Caco-2 (cell line): ENCODE data around the gene AMN1. TPM values are rescaled to one million over a fixed set of nuclear protein-coding genes. Genes with fewer than 3 reads are reported as not detected.

Experiments
- BruUV-seq: library from RNA; stranded (reverse); fragments of 400-500 nt; replicated peaks from 2 replicates; lab custom pipeline; 2021; lab: Mats Ljungman, UMichigan
- CTCF ChIA-PET: fragments of 300-600 bp; sonication (Branson Sonifier 250); formaldehyde crosslinking; loops from one replicate; lab custom pipeline; 2022; ENCODE audit warnings: antibody characterized with exemption; lab: Charles Lee
- POLR2A ChIA-PET: fragments of 300-600 bp; sonication (Branson Sonifier 250); formaldehyde crosslinking; loops from one replicate; lab custom pipeline; 2022; ENCODE audit warnings: antibody characterized with exemption; lab: Charles Lee
- DNase-seq, 2 experiments: peaks; one replicate each; pipeline versions ENCODE4 v3.0.0 to v3.0.0-alpha.2; 2020 to 2022
- H3K27me3 ChIP-seq: replicated peaks from 2 replicates; pipeline ENCODE4 v1.6.0; 2011; ENCODE audit warnings: low read length; ENCODE audit not compliant: control insufficient read depth, insufficient read depth
- H3K36me3 ChIP-seq: 2 replicates; pipeline ENCODE4 v1.5.1; 2011; ENCODE audit warnings: low read length; ENCODE audit not compliant: control insufficient read depth, insufficient read depth
- H3K4me1 ChIP-seq: fragments of 250-450 bp; sonication (Bioruptor Pico); 2 replicates; pipeline ENCODE4 v1.5.1; 2020; ENCODE audit warnings: mild to moderate bottlenecking
- H3K4me3 ChIP-seq: 2 replicates; pipeline ENCODE4 v1.5.1; 2011; ENCODE audit warnings: low read depth, mild to moderate bottlenecking, control low read depth, low read length
- H3K9me3 ChIP-seq: fragments of 250-450 bp; sonication (Bioruptor Pico); 2 replicates; pipeline ENCODE4 v1.5.1; 2020; ENCODE audit warnings: mild to moderate bottlenecking, moderate library complexity
- H3K27ac Mint-ChIP-seq: one replicate; pipeline ENCODE4 v1.8.0; 2022; ENCODE audit warnings: mixed read lengths; ENCODE audit not compliant: unreplicated experiment
- H3K27me3 Mint-ChIP-seq: one replicate; pipeline ENCODE4 v1.8.0; 2022; ENCODE audit warnings: mixed read lengths; ENCODE audit not compliant: insufficient read depth, unreplicated experiment
- H3K36me3 Mint-ChIP-seq: one replicate; pipeline ENCODE4 v1.8.0; 2022; ENCODE audit warnings: mild to moderate bottlenecking, mixed read lengths; ENCODE audit not compliant: insufficient read depth, unreplicated experiment
- H3K4me1 Mint-ChIP-seq: one replicate; pipeline ENCODE4 v1.8.0; 2022; ENCODE audit warnings: low read depth, mixed read lengths; ENCODE audit not compliant: unreplicated experiment
- H3K4me3 Mint-ChIP-seq: one replicate; pipeline ENCODE4 v1.8.0; 2022; ENCODE audit warnings: mild to moderate bottlenecking, moderate library complexity, mixed read lengths; ENCODE audit not compliant: unreplicated experiment
- H3K9me3 Mint-ChIP-seq: one replicate; pipeline ENCODE4 v1.8.0; 2022; ENCODE audit warnings: mixed read lengths; ENCODE audit not compliant: unreplicated experiment
- intact Hi-C: fragments of 100-400 bp; cut with micrococcal nuclease; formaldehyde crosslinking; loops from one replicate; pipeline ENCODE4 v1.10.0; 2022; ENCODE audit not compliant: unreplicated experiment
- total RNA-seq: library from RNA; stranded (reverse); gene quantifications from 2 replicates; pipeline ENCODE4 v1.2.3, GENCODE V29; 2022
- TF ChIP-seq, protein P1 (sequence below), 2 experiments: fragments of 200-600 bp in 1 of 2; IDR thresholded peaks; 1 replicate in 1 of 2; 2 replicates in 1 of 2; pipeline versions ENCODE4 v1.5.1 to v1.8.0; 2011 to 2022; ENCODE audit warnings: antibody characterized with exemption in 1 of 2, control low read depth in 1 of 2, inconsistent platforms in 1 of 2, low read depth in 1 of 2, low read length in 1 of 2, mild to moderate bottlenecking in 1 of 2, moderate library complexity in 1 of 2; ENCODE audit not compliant: insufficient read depth in 1 of 2, severe bottlenecking in 1 of 2, unreplicated experiment in 1 of 2

AMN1 gene
- total RNA-seq, 1 experiment from 2014 or later = 6.2 TPM

GRCh38 chr12:31715283-31715825, 13.5 kb downstream of the AMN1 start:
- intact Hi-C loops = loop anchor here (1.0 to 2.0 kb wide), 3 partner anchors 13 to 57 kb away; no protein-coding TSS in a partner anchor
- Mint-ChIP-seq H3K27ac (peak overlapping the region; percentile 88), H3K27me3 (no peaks in the 10 kb centered on the region), H3K36me3 (peaks cover 15% of the 10 kb centered on the region), H3K9me3 (peaks cover 50% of the 10 kb centered on the region), H3K4me1 (peaks cover 29% of the 10 kb centered on the region), H3K4me3 (peak overlapping the region; percentile 60)
- ChIA-PET POLR2A (interaction anchor here (0.5 to 1.1 kb wide), 8 partner anchors 14 to 559 kb away, joined by 3 to 5 read pairs (median 4); partner anchors contain the start of genes AMN1, ETFBKMT and RESF1), CTCF (interaction anchor here (1.0 to 1.3 kb wide), 2 partner anchors 13 to 62 kb away, joined by 3 to 6 read pairs; partner anchors contain the start of gene AMN1)
- peaks cover 21% of the 10 kb centered on the region for H3K9me3 ChIP-seq
- H3K27me3 ChIP-seq = no peaks in the 10 kb centered on the region
- H3K4me3 ChIP-seq = no peak overlapping the region
- peaks cover 21% of the 10 kb centered on the region for H3K4me1 ChIP-seq
- H3K36me3 ChIP-seq = peaks cover 2% of the 10 kb centered on the region; the same call in 1 of the 2 replicates
- peak; percentile 71 for DNase-seq
- BruUV-seq = no TSS peak
- TF ChIP-seq, protein P1, sequence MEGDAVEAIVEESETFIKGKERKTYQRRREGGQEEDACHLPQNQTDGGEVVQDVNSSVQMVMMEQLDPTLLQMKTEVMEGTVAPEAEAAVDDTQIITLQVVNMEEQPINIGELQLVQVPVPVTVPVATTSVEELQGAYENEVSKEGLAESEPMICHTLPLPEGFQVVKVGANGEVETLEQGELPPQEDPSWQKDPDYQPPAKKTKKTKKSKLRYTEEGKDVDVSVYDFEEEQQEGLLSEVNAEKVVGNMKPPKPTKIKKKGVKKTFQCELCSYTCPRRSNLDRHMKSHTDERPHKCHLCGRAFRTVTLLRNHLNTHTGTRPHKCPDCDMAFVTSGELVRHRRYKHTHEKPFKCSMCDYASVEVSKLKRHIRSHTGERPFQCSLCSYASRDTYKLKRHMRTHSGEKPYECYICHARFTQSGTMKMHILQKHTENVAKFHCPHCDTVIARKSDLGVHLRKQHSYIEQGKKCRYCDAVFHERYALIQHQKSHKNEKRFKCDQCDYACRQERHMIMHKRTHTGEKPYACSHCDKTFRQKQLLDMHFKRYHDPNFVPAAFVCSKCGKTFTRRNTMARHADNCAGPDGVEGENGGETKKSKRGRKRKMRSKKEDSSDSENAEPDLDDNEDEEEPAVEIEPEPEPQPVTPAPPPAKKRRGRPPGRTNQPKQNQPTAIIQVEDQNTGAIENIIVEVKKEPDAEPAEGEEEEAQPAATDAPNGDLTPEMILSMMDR (IDR thresholded peaks at IDR 0.05; ENCODE audit: insufficient read depth in 1 of 2, low read depth in 1 of 2, low read length in 1 of 2, severe bottlenecking in 1 of 2, unreplicated experiment in 1 of 2) = no peak

DNA sequence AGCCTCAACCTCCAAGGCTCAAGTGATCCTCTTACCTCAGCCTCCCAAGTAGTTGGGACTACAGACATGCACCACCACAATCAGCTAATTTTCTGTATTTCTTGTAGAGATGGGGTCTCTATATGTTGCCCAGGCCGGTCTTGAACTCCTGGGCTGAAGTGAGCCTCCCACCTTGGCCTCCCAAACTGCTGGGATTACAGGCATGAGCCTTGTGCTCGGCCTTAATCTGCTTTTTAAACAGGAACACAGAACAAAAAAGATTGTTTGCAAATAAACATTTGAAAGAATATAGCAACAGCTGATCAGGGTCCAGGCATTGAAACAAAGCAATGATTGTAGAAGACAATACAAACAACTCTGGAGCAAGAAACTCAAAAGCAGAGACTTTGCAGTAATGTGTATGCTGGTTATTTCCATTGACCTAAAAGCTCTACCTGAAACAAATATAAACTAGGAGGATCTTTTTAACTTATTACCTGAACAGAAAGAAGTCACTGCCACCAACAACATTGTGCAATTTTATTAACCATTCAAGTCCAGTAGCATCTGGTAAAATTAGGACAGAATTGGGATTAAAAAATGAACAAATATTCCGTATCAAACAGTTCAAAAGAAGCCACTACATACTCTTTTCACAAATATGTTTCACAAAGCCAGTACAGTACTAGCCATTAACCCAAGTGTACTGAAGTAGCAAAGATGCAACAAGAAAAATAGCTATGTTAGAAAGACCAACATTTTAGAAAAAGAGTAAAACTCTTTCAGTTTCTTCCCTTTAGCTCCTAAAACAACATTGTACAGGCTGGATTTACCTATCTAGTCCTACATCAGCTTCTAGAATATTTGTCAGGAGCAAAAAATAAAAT, 14.2 kb downstream of the AMN1 start:
- BruUV-seq = TSS peak; percentile 40
- Mint-ChIP-seq H3K36me3 (peaks cover 13% of the 10 kb centered on the region), H3K4me3 (peak overlapping the region; percentile 60), H3K27me3 (no peaks in the 10 kb centered on the region), H3K4me1 (peaks cover 29% of the 10 kb centered on the region), H3K27ac (peak overlapping the region; percentile 88), H3K9me3 (peaks cover 57% of the 10 kb centered on the region)
- intact Hi-C loops = loop anchor here (1.0 to 2.0 kb wide), 3 partner anchors 14 to 58 kb away; no protein-coding TSS in a partner anchor
- ChIA-PET CTCF (interaction anchor here (1.0 to 1.3 kb wide), 2 partner anchors 14 to 61 kb away, joined by 3 to 6 read pairs; partner anchors contain the start of gene AMN1), POLR2A (interaction anchor here (0.5 to 1.1 kb wide), 5 partner anchors 15 to 244 kb away, joined by 3 to 5 read pairs (median 3); partner anchors contain the start of genes AMN1, ETFBKMT and RESF1)
- Histone ChIP-seq H3K36me3 (peaks cover 2% of the 10 kb centered on the region; the same call in 1 of the 2 replicates), H3K4me1 (peaks cover 21% of the 10 kb centered on the region), H3K9me3 (peaks cover 21% of the 10 kb centered on the region), H3K4me3 (no peak overlapping the region), H3K27me3 (no peaks in the 10 kb centered on the region)
- TF ChIP-seq, protein P1 (IDR thresholded peaks at IDR 0.05; ENCODE audit: insufficient read depth in 1 of 2, low read depth in 1 of 2, low read length in 1 of 2, severe bottlenecking in 1 of 2, unreplicated experiment in 1 of 2) = no peak
- no peak for DNase-seq

DNA sequence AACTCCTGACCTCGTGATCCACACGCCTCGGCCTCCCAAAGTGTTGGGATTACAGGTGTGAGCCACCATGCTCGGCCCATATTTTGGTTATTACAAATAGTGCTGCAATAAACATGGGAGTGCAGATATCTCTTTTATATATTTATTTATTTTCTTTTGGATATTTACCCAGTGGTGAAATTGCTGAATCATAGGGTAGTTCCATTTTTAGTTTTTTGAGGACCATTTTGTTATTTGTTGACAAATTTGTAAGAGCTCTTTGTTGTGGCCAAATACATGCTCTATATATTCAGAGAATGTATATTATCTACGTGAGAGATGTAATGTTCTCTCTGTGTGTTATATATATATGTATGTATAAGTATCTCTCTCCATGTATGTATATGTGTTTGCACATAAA, 15.9 kb downstream of the AMN1 start:
- intact Hi-C loops = no loop called here
- Histone ChIP-seq H3K27me3 (no peaks in the 10 kb centered on the region), H3K4me3 (no peak overlapping the region), H3K9me3 (peaks cover 33% of the 10 kb centered on the region), H3K4me1 (peaks cover 21% of the 10 kb centered on the region), H3K36me3 (peaks cover 2% of the 10 kb centered on the region; the same call in 1 of the 2 replicates)
- H3K36me3 Mint-ChIP-seq = peaks cover 9% of the 10 kb centered on the region
- peaks cover 25% of the 10 kb centered on the region for H3K4me1 Mint-ChIP-seq
- BruUV-seq = no TSS peak
- ChIA-PET POLR2A (no interaction called here), CTCF (no interaction called here)
- peaks cover 58% of the 10 kb centered on the region for H3K9me3 Mint-ChIP-seq
- TF ChIP-seq, protein P1 (IDR thresholded peaks at IDR 0.05; ENCODE audit: insufficient read depth in 1 of 2, low read depth in 1 of 2, low read length in 1 of 2, severe bottlenecking in 1 of 2, unreplicated experiment in 1 of 2) = no peak
- no peak overlapping the region for H3K27ac Mint-ChIP-seq
- no peak for DNase-seq
- H3K27me3 Mint-ChIP-seq = no peaks in the 10 kb centered on the region
- H3K4me3 Mint-ChIP-seq = no peak overlapping the region
